ENCODE measurements around the gene RHO.
"Not testable (repeated sequence)": the region's sequence is repeated elsewhere in the genome, so short reads cannot be mapped to it uniquely, and the experiment has no call there.

The RHO gene

GRCh38 chr3:129543999-129544398 lies 15.6 kb downstream of the RHO start:
- no peaks in the 10 kb centered on the region for H3K27me3 ChIP-seq (ENCODE audit: insufficient read depth, low read depth, severe bottlenecking)
- no peaks in the 10 kb centered on the region for H3K36me3 ChIP-seq
- no peaks in the 10 kb centered on the region for H3K9me3 ChIP-seq (ENCODE audit: severe bottlenecking)
- TF ChIP-seq, protein P1, sequence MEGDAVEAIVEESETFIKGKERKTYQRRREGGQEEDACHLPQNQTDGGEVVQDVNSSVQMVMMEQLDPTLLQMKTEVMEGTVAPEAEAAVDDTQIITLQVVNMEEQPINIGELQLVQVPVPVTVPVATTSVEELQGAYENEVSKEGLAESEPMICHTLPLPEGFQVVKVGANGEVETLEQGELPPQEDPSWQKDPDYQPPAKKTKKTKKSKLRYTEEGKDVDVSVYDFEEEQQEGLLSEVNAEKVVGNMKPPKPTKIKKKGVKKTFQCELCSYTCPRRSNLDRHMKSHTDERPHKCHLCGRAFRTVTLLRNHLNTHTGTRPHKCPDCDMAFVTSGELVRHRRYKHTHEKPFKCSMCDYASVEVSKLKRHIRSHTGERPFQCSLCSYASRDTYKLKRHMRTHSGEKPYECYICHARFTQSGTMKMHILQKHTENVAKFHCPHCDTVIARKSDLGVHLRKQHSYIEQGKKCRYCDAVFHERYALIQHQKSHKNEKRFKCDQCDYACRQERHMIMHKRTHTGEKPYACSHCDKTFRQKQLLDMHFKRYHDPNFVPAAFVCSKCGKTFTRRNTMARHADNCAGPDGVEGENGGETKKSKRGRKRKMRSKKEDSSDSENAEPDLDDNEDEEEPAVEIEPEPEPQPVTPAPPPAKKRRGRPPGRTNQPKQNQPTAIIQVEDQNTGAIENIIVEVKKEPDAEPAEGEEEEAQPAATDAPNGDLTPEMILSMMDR (IDR thresholded peaks at IDR 0.05; ENCODE audit: low read depth, low read length): no peak
- DNase-seq: no peak
- H3K4me3 ChIP-seq (ENCODE audit: low read depth, low read length): no peak overlapping the region
- no peak overlapping the region for H3K27ac ChIP-seq

GRCh38 chr3:129545951-129546350 lies 17.5 kb downstream of the RHO start:
- not testable (repeated sequence) for H3K27me3 ChIP-seq (ENCODE audit: insufficient read depth, low read depth, severe bottlenecking); H3K36me3 ChIP-seq; DNase-seq; H3K27ac ChIP-seq; H3K9me3 ChIP-seq (ENCODE audit: severe bottlenecking); H3K4me3 ChIP-seq (ENCODE audit: low read depth, low read length)

- Histone ChIP-seq H3K4me3 (ENCODE audit: low read depth, low read length) (no peak overlapping the region), H3K27ac (no peak overlapping the region), H3K27me3 (ENCODE audit: insufficient read depth, low read depth, severe bottlenecking) (no peaks in the 10 kb centered on the region), H3K36me3 (no peaks in the 10 kb centered on the region), H3K9me3 (ENCODE audit: severe bottlenecking) (no peaks in the 10 kb centered on the region)
- no peak for DNase-seq
- TF ChIP-seq, protein P1 (IDR thresholded peaks at IDR 0.05; ENCODE audit: low read depth, low read length): no peak
Observed at GRCh38 chr3:129547241-129547640, 18.8 kb downstream of the RHO start.

DNA sequence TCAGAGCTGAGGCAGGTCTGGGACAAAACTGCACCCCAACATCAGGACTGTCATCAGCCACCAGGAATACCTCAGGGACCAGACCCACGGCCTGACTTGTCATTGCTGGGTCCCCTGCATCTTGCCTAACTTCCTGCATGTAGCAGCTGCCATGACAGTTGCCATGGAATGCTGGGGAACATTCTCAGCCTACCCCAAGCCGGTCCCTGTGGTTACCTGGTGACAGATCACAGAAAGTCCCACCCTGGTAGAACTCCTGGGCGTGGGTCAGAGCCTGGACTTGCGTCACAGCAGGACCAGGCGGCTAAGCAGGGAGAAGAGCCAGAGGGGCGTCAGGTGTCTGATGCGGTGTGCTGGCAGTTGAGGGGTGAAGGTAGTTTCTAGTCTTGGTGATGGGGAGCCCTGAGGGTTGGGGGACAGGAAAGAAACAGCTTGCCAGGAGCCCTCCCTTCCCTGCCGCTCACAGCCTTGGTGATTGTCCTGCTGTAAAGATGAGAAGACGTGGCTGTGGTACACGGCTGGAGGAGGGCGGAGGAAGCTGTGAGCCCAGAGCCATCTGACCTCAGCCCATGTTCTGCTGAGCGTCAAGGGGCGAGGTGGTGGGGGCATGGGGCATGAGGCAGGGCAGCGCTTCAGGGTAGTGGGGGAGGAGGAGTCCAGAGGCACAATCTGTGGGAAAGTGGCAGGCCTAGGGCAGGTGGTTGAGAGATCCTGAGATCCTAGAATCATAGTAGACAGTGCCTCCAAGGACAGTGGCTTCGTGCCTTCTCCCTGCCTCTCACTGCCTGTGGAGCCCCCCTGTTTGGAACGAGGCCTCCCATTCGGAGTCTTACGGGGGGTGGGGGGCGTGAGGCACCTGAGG lies 19.9 kb downstream of the RHO start:
- no peak overlapping the region for H3K4me3 ChIP-seq (ENCODE audit: low read depth, low read length)
- H3K27me3 ChIP-seq (ENCODE audit: insufficient read depth, low read depth, severe bottlenecking): no peaks in the 10 kb centered on the region
- H3K36me3 ChIP-seq: no peaks in the 10 kb centered on the region
- H3K27ac ChIP-seq: no peak overlapping the region
- DNase-seq: no peak
- no peaks in the 10 kb centered on the region for H3K9me3 ChIP-seq (ENCODE audit: severe bottlenecking)
- TF ChIP-seq, protein P1 (IDR thresholded peaks at IDR 0.05; ENCODE audit: low read depth, low read length): no peak

DNA sequence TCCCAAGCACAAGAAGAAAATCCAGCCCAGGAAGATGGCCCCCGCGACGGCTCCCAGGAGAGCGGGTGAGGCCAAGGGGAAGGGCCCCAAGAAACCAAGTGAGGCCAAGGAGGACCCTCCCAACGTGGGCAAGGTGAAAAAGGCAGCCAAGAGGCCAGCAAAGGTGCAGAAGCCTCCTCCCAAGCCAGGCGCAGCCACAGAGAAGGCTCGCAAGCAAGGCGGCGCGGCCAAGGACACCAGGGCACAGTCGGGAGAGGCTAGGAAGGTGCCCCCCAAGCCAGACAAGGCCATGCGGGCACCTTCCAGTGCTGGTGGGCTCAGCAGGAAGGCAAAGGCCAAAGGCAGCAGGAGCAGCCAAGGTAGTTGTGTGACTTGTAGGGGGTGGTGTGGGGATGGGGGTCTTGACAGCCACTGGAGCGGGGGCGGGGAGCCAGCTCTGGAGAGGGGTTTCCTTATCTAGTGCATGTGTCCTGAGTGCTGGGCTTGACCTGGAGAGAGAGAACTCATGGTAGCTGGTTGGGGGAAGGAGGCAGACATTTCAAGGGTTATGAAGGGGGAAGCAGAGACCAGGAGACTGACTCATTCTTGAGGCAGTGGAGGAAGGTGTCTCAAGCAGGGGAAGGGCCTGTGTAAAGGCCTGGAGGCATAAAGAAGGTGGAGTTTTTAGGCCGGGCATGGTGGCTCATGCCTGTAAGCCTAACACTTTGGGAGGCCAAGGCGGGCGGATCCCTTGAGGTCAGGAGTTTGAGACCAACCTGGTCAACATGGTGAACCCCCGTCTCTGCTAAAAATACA lies 20.8 kb downstream of the RHO start:
- DNase-seq: no peak
- H3K4me3 ChIP-seq (ENCODE audit: low read depth, low read length): no peak overlapping the region
- TF ChIP-seq, protein P1 (IDR thresholded peaks at IDR 0.05; ENCODE audit: low read depth, low read length): no peak
- no peaks in the 10 kb centered on the region for H3K9me3 ChIP-seq (ENCODE audit: severe bottlenecking)
- H3K36me3 ChIP-seq: no peaks in the 10 kb centered on the region
- H3K27me3 ChIP-seq (ENCODE audit: insufficient read depth, low read depth, severe bottlenecking): no peaks in the 10 kb centered on the region
- H3K27ac ChIP-seq: no peak overlapping the region

DNA sequence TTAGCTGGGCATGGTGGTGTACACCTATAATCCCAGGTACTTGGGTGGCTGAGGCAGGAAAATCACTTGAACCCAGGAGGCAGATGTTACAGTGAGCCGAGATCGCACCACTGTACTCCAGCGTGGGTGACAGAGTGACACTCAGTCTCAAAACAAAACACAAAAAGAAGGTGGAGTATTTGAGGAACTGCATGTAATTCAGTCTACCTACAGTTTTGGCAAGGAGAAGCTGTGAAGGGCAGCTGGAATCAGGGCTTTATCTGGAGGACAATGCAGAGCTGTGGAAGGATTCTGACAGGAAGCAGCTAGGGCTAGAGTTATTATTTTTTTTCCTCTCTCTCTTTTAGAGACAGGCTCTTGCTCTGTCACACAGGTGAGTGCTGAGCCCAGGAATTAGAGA lies 21.4 kb downstream of the RHO start:
- no peak overlapping the region for H3K27ac ChIP-seq
- no peak for DNase-seq
- TF ChIP-seq, protein P1 (IDR thresholded peaks at IDR 0.05; ENCODE audit: low read depth, low read length): no peak

More for the DNA sequence above, 21.4 kb downstream of the RHO start:
- H3K9me3 ChIP-seq (ENCODE audit: severe bottlenecking): no peaks in the 10 kb centered on the region
- no peaks in the 10 kb centered on the region for H3K27me3 ChIP-seq (ENCODE audit: insufficient read depth, low read depth, severe bottlenecking)
- no peak overlapping the region for H3K4me3 ChIP-seq (ENCODE audit: low read depth, low read length)
- H3K36me3 ChIP-seq: no peaks in the 10 kb centered on the region

Measured in WERI-Rb-1 (cell line).